GM12878 (cell line): ENCODE measurements around the gene HOOK2. TPM values are rescaled to one million over a fixed set of nuclear protein-coding genes. Genes with fewer than 3 reads are reported as not detected.

Experiments used
- BCL11A ChIP-seq: IDR thresholded peaks from 2 replicates; pipeline ENCODE4 v1.6.1; 2011; ENCODE audit warnings: low read depth, low read length
- BHLHE40 ChIP-seq, 2 experiments: fragments of 450-650 bp in 1 of 2; IDR thresholded peaks; 2 replicates each; pipeline ENCODE4 v1.6.1; 2011 to 2017; ENCODE audit warnings: low read depth in 2 of 2, borderline replicate concordance in 1 of 2, improper control_type of control experiment in 1 of 2, low read length in 1 of 2, mild to moderate bottlenecking in 1 of 2
- CBX5 ChIP-seq: sonication (generic); IDR thresholded peaks from 2 replicates; pipeline ENCODE4 v1.6.1; 2016; ENCODE audit warnings: low read depth, moderate library complexity, mild to moderate bottlenecking, inconsistent platforms
- CHD2 ChIP-seq: IDR thresholded peaks from 2 replicates; pipeline ENCODE4 v1.6.1; 2011; ENCODE audit warnings: low read depth, low read length, improper control_type of control experiment, borderline replicate concordance
- CHD4 ChIP-seq: fragments of 200-600 bp; sonication (generic); IDR thresholded peaks from 2 replicates; pipeline ENCODE4 v1.6.1; 2016; ENCODE audit warnings: mild to moderate bottlenecking
- CREB1 ChIP-seq: IDR thresholded peaks from 2 replicates; pipeline ENCODE4 v1.6.1; 2012; ENCODE audit warnings: low read depth, mild to moderate bottlenecking, inconsistent platforms
- CUX1 ChIP-seq: IDR thresholded peaks from 2 replicates; pipeline ENCODE4 v1.6.1; 2012; ENCODE audit warnings: improper control_type of control experiment, low read depth, low read length; ENCODE audit not compliant: insufficient replicate concordance
- E4F1 ChIP-seq: fragments of 450-650 bp; IDR thresholded peaks from 2 replicates; pipeline ENCODE4 v1.6.1; 2018; ENCODE audit warnings: borderline replicate concordance, mild to moderate bottlenecking; ENCODE audit not compliant: partially characterized antibody
- EED ChIP-seq: sonication (generic); IDR thresholded peaks from 2 replicates; pipeline ENCODE4 v1.6.1; 2016; ENCODE audit warnings: antibody characterized with exemption, low read depth
- EGR1 ChIP-seq, 2 experiments: IDR thresholded peaks; 1 replicate in 1 of 2; 2 replicates in 1 of 2; pipeline ENCODE4 v1.6.1; 2011 to 2012; ENCODE audit warnings: low read depth in 2 of 2, low read length in 2 of 2, borderline replicate concordance in 1 of 2, mild to moderate bottlenecking in 1 of 2, moderate library complexity in 1 of 2
- IRF5 ChIP-seq: fragments of 450-650 bp; IDR thresholded peaks from 2 replicates; pipeline ENCODE4 v1.6.1; 2017; ENCODE audit warnings: borderline replicate concordance
- MEF2A ChIP-seq: IDR thresholded peaks from 2 replicates; pipeline ENCODE4 v1.6.1; 2011; ENCODE audit warnings: low read depth, mild to moderate bottlenecking, low read length, moderate library complexity; ENCODE audit not compliant: insufficient read depth
- MYB ChIP-seq: fragments of 150-350 bp; IDR thresholded peaks from 2 replicates; pipeline ENCODE4 v1.6.1; 2014; ENCODE audit warnings: mild to moderate bottlenecking, low read depth, low read length, borderline replicate concordance
- MYC ChIP-seq: IDR thresholded peaks from 2 replicates; pipeline ENCODE4 v1.6.1; 2011; ENCODE audit warnings: mild to moderate bottlenecking, low read length, moderate library complexity, inconsistent platforms; ENCODE audit not compliant: insufficient read depth, insufficient replicate concordance, insufficient read length, severe bottlenecking
- RUNX3 ChIP-seq: IDR thresholded peaks from 2 replicates; pipeline ENCODE4 v1.6.1; 2012; ENCODE audit warnings: low read length, inconsistent platforms
- SUZ12 ChIP-seq: fragments of 200-600 bp; sonication (generic); IDR thresholded peaks from one replicate; pipeline ENCODE4 v1.6.1; 2018; ENCODE audit warnings: antibody characterized with exemption, mild to moderate bottlenecking; ENCODE audit not compliant: unreplicated experiment
- ZNF384 ChIP-seq: IDR thresholded peaks from 2 replicates; pipeline ENCODE4 v1.6.1; 2012; ENCODE audit warnings: low read depth, mild to moderate bottlenecking, low read length, improper control_type of control experiment, borderline replicate concordance
- polyA plus RNA-seq, 11 experiments: library from polyadenylated mRNA; depleted of rRNA in 4 of 11; unstranded in 6 of 11; stranded (reverse) in 5 of 11; fragments of >200 nt; fragmentation: Nextera tagmentation in 4 of 11; fragmentation: Illumina TruSeq in 1 of 11; extraction: Ambion mirVana in 4 of 11; extraction: Trizol in 1 of 11; gene quantifications; 1 replicate in 1 of 11; 2 replicates in 10 of 11; pipeline versions ENCODE4 v1.2.1 to v1.2.3, GENCODE V29; 2011 to 2016; ENCODE audit warnings: inconsistent platforms in 2 of 11, missing spikeins in 2 of 11, low read depth in 1 of 11
- total RNA-seq, 4 experiments: library from RNA; depleted of rRNA in 3 of 4; stranded (reverse); fragments of >200 nt in 3 of 4; fragmentation: Illumina TruSeq in 1 of 4; extraction: Trizol in 1 of 4; gene quantifications; 2 replicates each; pipeline versions ENCODE4 v1.2.1 to v1.2.3, GENCODE V29; 2013 to 2021
- TF ChIP-seq, protein P1 (sequence below): IDR thresholded peaks from 2 replicates; pipeline ENCODE4 v1.6.1; 2011; ENCODE audit warnings: low read depth, mild to moderate bottlenecking, low read length, moderate library complexity, borderline replicate concordance; ENCODE audit errors: extremely low read depth
- TF ChIP-seq, protein P2 (sequence below): IDR thresholded peaks from 2 replicates; pipeline ENCODE4 v1.6.1; 2012; ENCODE audit warnings: low read depth, low read length, improper control_type of control experiment

HOOK2 gene
- total and polyA plus RNA-seq, 10 of the 15 experiments (the other 5 are each of a cell fraction or from before 2014, with no cell fraction given) = 1.5 to 9.6 (median 6.2) TPM

DNA sequence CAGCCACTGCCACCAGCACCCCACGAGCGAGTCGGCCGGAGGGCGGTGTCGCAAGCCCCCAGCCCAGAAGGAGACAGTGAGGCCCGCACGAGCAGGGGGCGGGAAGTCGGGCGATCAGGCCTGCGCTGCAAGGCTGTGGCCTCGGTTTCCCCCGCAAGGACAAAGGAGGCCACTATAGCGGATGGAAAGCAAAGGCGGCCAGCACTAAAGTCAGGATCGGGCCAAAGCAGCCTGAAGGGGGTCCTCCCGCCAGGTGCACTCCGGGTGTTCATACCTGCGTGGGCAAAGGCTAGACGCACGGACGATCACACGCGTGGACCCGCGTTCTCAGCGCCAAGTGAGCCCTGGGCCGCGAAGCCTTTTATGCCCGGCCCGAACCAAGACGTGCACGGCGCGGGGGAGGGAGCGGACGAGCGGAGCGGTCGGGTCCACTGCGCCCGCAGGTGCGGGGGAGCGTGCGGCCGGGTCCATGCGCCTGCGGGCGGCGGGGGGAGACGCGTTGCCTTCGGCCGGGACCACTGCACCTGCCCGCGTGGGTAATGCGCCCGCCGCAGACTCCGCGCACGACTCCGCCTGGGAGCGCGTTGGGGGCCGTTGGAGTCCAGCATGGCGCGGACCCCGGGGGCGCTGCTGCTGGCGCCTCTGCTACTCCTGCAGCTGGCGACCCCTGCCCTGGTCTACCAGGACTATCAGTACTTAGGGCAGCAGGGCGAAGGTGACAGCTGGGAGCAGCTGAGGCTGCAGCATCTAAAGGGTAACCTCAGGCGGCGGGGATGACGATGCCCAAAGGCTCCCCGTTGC, 26.3 kb upstream of the HOOK2 start, which contains the start of the genes PRDX2 and THSD8 (continued):
- TF ChIP-seq IRF5 (no peak), CHD4 (no peak), EGR1 (IDR thresholded peaks at IDR 0.05; ENCODE audit: borderline replicate concordance in 1 of 2, low read depth in 2 of 2, low read length in 2 of 2) (peak in 1 of 2 experiments; percentile 78; a peak in 2 of 3 replicates), BCL11A (no peak), SUZ12 (no peak), MEF2A (no peak), CBX5 (no peak), RUNX3 (peak; percentile 59), BHLHE40 (IDR thresholded peaks at IDR 0.05; ENCODE audit: borderline replicate concordance in 1 of 2, low read depth in 2 of 2, low read length in 1 of 2) (peak; percentile 98 to 99), MYC (no peak), CHD2 (peak; percentile 34; the same call in 1 of the 2 replicates), MYB (no peak), E4F1 (peak; percentile 60), EED (no peak), CUX1 (no peak), ZNF384 (no peak), CREB1 (peak; percentile 53; the same call in 1 of the 2 replicates)
- TF ChIP-seq, protein P1, sequence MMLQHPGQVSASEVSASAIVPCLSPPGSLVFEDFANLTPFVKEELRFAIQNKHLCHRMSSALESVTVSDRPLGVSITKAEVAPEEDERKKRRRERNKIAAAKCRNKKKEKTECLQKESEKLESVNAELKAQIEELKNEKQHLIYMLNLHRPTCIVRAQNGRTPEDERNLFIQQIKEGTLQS = no peak
- TF ChIP-seq, protein P2, sequence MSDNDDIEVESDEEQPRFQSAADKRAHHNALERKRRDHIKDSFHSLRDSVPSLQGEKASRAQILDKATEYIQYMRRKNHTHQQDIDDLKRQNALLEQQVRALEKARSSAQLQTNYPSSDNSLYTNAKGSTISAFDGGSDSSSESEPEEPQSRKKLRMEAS = peak; percentile 30; the same call in 1 of the 2 replicates
